CD4-positive, alpha-beta T cell treated with Interleukin-1 beta for 1 hour (primary cell): Measurements from ENCODE around the gene MYH8.

Experiments
- DNase-seq, 2 donors: peaks; one replicate each; pipeline ENCODE4 v3.0.0-alpha.2; 2020 to 2022

Gene MYH8

GRCh38 chr17:10380631-10381408 lies 40.9 kb downstream of the MYH8 start:
- DNase-seq, result no peak

- DNase-seq, result no peak
Measured at GRCh38 chr17:10372906-10373305, 48.8 kb downstream of the MYH8 start, which contains the start of gene MYH13. TSS of gene MYH13 (minus strand) at chr17:10373006. CDS start at chr17:10364530, 8,476 bp downstream.

- no peak for DNase-seq
Measured at GRCh38 chr17:10370016-10370608, 51.6 kb downstream of the MYH8 start.

GRCh38 chr17:10369239-10369638 lies 52.5 kb downstream of the MYH8 start:
- no peak for DNase-seq

- no peak for DNase-seq
Measured at GRCh38 chr17:10368561-10368960, 53.2 kb downstream of the MYH8 start.

- DNase-seq, result no peak
Measured at GRCh38 chr17:10360578-10360977, 61.2 kb downstream of the MYH8 start.

- peak; percentile 0 to 6 for DNase-seq
Measured at GRCh38 chr17:10357768-10358167, 64.0 kb downstream of the MYH8 start.

GRCh38 chr17:10354651-10355050 lies 67.1 kb downstream of the MYH8 start:
- DNase-seq, result no peak

- DNase-seq, result no peak
Measured at GRCh38 chr17:10352893-10353292, 68.9 kb downstream of the MYH8 start.

- DNase-seq, result no peak
Measured at GRCh38 chr17:10349403-10349802, 72.3 kb downstream of the MYH8 start.

GRCh38 chr17:10344816-10345215 lies 76.9 kb downstream of the MYH8 start:
- no peak for DNase-seq
